Memory B cell (primary cell): Measurements from ENCODE around the gene SOX14.

ENCODE experiments used
- ATAC-seq: fragments of 150-1000 bp; cut with Tn5 transposase; 2 replicates; pipeline ENCODE4 v1.10.0; 2021; ENCODE audit warnings: low read depth, mild to moderate bottlenecking, moderate library complexity
- DNase-seq, 2 donors: peaks; one replicate each; pipeline ENCODE4 v3.0.0; 2022; ENCODE audit warnings: low spot score in 2 of 2
- H3K27ac Mint-ChIP-seq: one replicate; pipeline ENCODE4 v1.8.0; 2022; ENCODE audit warnings: mild to moderate bottlenecking, moderate library complexity, mixed read lengths
- H3K27me3 Mint-ChIP-seq: one replicate; pipeline ENCODE4 v1.8.0; 2022; ENCODE audit warnings: mixed read lengths
- H3K36me3 Mint-ChIP-seq: one replicate; pipeline ENCODE4 v1.8.0; 2022; ENCODE audit warnings: mild to moderate bottlenecking, mixed read lengths
- H3K4me1 Mint-ChIP-seq: one replicate; pipeline ENCODE4 v1.8.0; 2022; ENCODE audit warnings: mixed read lengths
- H3K4me3 Mint-ChIP-seq: one replicate; pipeline ENCODE4 v1.8.0; 2022; ENCODE audit warnings: mild to moderate bottlenecking, moderate library complexity, mixed read lengths
- H3K9me3 Mint-ChIP-seq: one replicate; pipeline ENCODE4 v1.8.0; 2022; ENCODE audit warnings: mixed read lengths

Gene SOX14

DNA sequence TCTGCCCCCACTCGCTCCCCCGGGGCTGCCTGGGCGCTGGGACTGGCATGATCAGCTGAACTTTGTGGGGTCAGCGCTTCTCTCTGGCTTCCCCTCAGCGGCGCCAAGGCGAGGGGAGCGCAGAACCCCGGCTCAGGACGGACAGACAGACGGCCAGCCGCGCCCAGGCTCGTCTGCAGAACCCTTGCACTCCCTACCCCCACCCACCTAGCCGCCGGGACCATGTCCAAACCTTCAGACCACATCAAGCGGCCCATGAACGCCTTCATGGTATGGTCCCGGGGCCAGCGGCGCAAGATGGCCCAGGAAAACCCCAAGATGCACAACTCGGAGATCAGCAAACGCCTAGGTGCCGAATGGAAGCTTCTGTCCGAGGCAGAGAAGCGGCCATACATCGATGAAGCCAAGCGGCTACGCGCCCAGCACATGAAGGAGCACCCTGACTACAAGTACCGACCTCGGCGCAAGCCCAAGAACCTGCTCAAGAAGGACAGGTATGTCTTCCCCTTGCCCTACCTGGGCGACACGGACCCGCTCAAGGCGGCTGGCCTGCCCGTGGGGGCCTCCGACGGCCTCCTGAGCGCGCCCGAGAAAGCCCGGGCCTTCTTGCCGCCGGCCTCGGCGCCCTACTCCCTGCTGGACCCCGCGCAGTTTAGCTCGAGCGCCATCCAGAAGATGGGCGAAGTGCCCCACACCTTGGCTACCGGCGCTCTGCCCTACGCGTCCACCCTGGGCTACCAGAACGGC lies 621 bp downstream of the SOX14 start:
- Mint-ChIP-seq H3K36me3 (no peaks in the 10 kb centered on the region), H3K4me3 (no peak overlapping the region), H3K27me3 (peaks cover 20% of the 10 kb centered on the region), H3K9me3 (no peaks in the 10 kb centered on the region), H3K4me1 (peaks cover 3% of the 10 kb centered on the region), H3K27ac (no peak overlapping the region)
- no peak for DNase-seq
- no peak for ATAC-seq

- Mint-ChIP-seq H3K36me3 (no peaks in the 10 kb centered on the region), H3K27me3 (peaks cover 22% of the 10 kb centered on the region), H3K9me3 (no peaks in the 10 kb centered on the region), H3K4me1 (peaks cover 3% of the 10 kb centered on the region), H3K4me3 (no peak overlapping the region), H3K27ac (no peak overlapping the region)
- no peak for ATAC-seq
- DNase-seq, result no peak
These were observed 1.4 kb downstream of the SOX14 start for GRCh38 chr3:137765310-137766033.

DNA sequence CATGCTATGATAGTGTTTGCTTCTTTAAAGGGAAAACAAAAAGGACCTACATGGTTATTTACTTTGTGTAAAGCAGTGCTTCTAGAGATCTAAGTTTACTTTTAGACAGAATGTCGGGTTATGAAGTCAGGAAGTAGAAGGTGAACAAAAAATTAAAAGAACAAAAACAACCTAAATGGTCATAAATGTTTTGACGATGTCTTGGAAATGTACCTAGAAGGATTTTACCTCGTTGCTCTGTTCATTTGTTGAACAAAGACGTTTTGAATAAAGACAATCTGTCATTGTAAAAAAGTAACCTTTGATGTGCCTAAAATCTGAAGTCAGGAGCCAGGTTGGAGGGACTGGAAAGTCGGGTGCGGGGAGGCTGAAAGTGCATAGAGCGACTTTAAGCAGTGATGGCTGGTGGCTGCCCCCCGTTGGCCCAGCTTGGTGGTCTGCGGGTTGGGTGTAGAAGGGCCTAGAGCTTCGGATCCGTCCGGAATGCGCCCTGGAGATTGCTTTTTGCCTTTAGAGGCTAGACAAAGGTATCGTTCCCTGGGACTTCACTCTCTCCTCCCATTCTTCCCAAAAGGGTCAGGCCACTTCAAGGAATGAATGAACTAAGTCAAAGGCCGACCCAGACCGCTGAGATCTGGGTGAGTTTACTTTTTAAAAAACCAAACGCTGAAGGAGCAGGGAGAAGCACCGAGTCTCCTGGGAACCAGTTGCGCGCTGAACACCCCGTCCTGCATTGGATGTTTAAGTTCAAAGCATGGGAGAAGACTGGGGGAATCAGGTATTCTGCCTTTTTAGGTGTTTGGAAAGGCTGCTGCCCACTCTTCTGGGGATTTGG lies 2.1 kb downstream of the SOX14 start:
- Mint-ChIP-seq H3K4me3 (no peak overlapping the region), H3K4me1 (no peaks in the 10 kb centered on the region)
- ATAC-seq, result no peak

DNA sequence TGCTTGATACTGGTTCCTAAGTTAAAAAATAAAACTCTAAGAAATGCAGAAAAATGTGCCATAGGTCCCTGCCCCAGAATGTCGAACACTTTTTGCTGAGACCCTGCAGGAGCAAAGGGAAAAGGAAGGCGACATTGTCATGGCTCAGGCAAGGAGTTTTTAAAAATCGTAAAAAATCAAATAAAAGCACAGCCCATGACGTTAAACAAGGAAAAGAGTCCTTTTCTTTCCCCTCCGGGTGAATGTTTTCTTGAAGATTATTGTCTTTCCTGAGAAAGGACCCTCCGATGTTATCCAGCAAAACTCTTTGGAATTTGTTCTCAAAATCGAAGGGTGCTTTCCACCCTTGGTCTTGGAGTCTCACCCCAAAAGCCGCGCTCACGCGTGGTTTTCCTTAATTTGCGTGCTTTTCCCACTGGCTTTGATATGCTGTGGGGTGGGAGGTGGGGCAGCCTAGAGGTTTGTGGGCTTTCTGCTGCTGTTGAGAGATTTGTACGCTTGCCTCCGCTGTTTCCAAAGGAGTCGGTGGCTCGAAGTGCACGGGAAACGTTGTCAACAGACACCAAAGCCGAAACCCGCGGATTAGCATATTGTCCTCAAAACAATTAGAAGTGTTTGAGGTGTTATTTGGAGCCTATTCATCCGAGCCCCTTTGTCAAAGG lies 2.9 kb downstream of the SOX14 start:
- Mint-ChIP-seq H3K4me3 (no peak overlapping the region), H3K27me3 (peaks cover 21% of the 10 kb centered on the region), H3K27ac (no peak overlapping the region), H3K4me1 (no peaks in the 10 kb centered on the region), H3K36me3 (no peaks in the 10 kb centered on the region), H3K9me3 (no peaks in the 10 kb centered on the region)
- ATAC-seq, result no peak
- DNase-seq, result no peak

More for the DNA sequence above, 2.1 kb downstream of the SOX14 start:
- H3K27ac Mint-ChIP-seq, result no peak overlapping the region
- no peak for DNase-seq
- peaks cover 19% of the 10 kb centered on the region for H3K27me3 Mint-ChIP-seq
- no peaks in the 10 kb centered on the region for H3K36me3 Mint-ChIP-seq
- no peaks in the 10 kb centered on the region for H3K9me3 Mint-ChIP-seq

DNA sequence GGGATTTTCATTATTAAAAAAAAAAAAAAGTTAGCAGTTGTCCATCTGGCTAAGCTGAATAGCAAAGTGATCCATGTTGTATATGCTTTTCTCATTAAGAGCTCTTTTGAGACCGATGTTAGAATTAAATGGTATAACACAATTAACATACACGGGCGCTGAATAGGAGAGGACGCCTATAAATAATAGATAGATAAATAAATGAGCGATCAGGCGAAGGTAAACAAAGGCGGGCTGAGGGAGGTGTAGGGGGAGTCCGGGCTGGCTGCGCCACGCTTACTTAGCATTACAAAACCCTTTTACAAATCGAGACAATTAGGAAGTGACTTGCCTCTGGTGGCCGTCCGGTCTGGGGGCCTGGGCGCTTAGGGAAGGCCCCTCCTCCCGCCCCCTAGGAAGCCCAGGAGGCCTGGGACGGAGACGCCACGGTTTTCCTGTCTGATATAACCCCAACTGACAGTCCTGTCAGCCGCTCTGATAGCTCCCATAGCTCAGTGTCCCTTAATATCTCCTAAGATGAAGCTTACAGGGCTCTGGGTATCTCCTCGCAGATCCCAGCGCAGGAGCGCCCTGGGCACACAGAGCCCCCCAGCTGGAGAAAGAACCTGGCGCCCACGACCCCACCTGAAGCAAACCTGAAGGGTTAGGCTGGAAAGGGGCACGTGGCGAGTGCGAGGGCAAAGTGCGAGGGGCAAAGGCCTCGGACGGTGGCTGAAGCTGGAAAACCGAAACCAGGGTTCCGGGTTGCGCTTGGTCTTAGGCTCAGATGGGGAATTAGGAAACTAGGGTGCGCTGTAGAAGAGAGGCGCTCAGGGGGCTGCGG lies 3.6 kb downstream of the SOX14 start:
- no peak overlapping the region for H3K4me3 Mint-ChIP-seq
- H3K27me3 Mint-ChIP-seq, result peaks cover 23% of the 10 kb centered on the region
- H3K9me3 Mint-ChIP-seq, result no peaks in the 10 kb centered on the region
- ATAC-seq (no peak), DNase-seq (no peak)
- H3K4me1 Mint-ChIP-seq, result no peaks in the 10 kb centered on the region
- H3K27ac Mint-ChIP-seq, result no peak overlapping the region
- no peaks in the 10 kb centered on the region for H3K36me3 Mint-ChIP-seq

- DNase-seq (no peak), ATAC-seq (no peak)
- no peaks in the 10 kb centered on the region for H3K4me1 Mint-ChIP-seq
- no peak overlapping the region for H3K27ac Mint-ChIP-seq
- H3K36me3 Mint-ChIP-seq, result no peaks in the 10 kb centered on the region
- peaks cover 23% of the 10 kb centered on the region for H3K27me3 Mint-ChIP-seq
- no peak overlapping the region for H3K4me3 Mint-ChIP-seq
- no peaks in the 10 kb centered on the region for H3K9me3 Mint-ChIP-seq
These were observed 4.5 kb downstream of the SOX14 start for GRCh38 chr3:137768361-137769321.

DNA sequence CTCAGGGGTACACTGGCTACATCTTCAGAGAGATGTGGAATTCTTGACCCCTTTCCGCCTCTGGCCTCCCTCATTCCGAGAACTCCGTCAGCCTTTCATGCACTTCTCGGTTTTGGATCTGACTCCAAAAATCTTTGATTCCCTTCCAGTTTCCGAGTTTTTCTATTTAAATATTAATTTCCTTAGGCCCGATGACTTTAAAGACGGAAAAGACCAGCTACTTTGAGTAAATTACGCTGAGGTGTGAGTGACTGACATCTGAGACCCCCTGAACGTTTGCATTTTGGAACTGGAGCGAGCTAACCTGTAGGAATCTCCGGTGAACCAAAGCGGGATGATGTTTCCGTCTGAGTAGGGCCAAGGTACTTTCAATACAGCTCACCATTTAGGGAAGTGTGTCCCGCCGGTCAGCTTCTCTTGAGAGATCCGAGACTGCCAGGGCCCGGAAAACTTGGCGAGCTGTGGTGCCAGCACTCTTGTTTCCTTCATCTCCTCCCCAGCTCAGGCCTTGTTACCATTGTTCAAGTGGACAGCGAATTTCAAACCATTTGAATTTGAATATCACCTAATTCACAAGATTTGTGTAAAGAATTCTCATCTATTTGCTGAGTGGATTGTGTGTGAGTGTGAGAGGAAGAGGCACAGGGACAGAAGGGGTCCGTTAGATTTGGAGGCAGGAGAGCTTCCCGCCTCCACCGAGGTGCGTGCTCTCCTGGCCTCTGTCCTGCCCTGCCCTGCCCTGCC lies 5.4 kb downstream of the SOX14 start:
- Mint-ChIP-seq H3K36me3 (no peaks in the 10 kb centered on the region), H3K27ac (no peak overlapping the region), H3K9me3 (no peaks in the 10 kb centered on the region), H3K4me1 (no peaks in the 10 kb centered on the region), H3K4me3 (no peak overlapping the region), H3K27me3 (peaks cover 19% of the 10 kb centered on the region)
- DNase-seq (no peak), ATAC-seq (no peak)

DNA sequence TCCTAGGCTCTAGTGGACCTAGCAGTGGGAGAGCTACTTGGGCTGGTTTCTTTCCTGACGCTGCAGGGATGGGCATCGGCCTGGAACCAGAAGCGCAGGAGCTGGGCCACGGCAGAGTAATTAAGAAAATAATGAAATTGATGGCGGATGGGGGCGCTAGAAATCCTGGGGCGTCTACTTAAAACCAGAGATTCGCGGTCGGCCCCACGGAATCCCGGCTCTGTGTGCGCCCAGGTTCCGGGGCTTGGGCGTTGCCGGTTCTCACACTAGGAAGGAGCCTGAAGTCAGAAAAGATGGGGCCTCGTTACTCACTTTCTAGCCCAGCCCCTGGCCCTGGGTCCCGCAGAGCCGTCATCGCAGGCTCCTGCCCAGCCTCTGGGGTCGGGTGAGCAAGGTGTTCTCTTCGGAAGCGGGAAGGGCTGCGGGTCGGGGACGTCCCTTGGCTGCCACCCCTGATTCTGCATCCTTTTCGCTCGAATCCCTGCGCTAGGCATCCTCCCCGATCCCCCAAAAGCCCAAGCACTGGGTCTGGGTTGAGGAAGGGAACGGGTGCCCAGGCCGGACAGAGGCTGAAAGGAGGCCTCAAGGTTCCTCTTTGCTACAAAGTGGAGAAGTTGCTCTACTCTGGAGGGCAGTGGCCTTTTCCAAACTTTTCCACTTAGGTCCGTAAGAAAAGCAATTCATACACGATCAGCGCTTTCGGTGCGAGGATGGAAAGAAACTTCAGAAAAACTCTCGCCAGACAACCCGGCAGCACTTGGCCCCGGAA lies 6.1 kb downstream of the SOX14 start:
- ATAC-seq, result no peak
- no peak overlapping the region for H3K4me3 Mint-ChIP-seq
- H3K4me1 Mint-ChIP-seq, result no peaks in the 10 kb centered on the region
- H3K27me3 Mint-ChIP-seq, result peaks cover 18% of the 10 kb centered on the region
- no peaks in the 10 kb centered on the region for H3K9me3 Mint-ChIP-seq
- DNase-seq, result no peak
- H3K27ac Mint-ChIP-seq, result no peak overlapping the region
- no peaks in the 10 kb centered on the region for H3K36me3 Mint-ChIP-seq

- H3K4me3 Mint-ChIP-seq, result no peak overlapping the region
- H3K36me3 Mint-ChIP-seq, result no peaks in the 10 kb centered on the region
- DNase-seq (no peak), ATAC-seq (no peak)
- no peaks in the 10 kb centered on the region for H3K4me1 Mint-ChIP-seq
- H3K27ac Mint-ChIP-seq, result no peak overlapping the region
- peaks cover 15% of the 10 kb centered on the region for H3K27me3 Mint-ChIP-seq
- H3K9me3 Mint-ChIP-seq, result no peaks in the 10 kb centered on the region
These were observed 6.8 kb downstream of the SOX14 start for GRCh38 chr3:137770835-137771399.

- no peaks in the 10 kb centered on the region for H3K36me3 Mint-ChIP-seq
- DNase-seq (no peak), ATAC-seq (no peak)
- no peaks in the 10 kb centered on the region for H3K9me3 Mint-ChIP-seq
- H3K27me3 Mint-ChIP-seq, result peaks cover 15% of the 10 kb centered on the region
- no peaks in the 10 kb centered on the region for H3K4me1 Mint-ChIP-seq
- H3K27ac Mint-ChIP-seq, result no peak overlapping the region
- no peak overlapping the region for H3K4me3 Mint-ChIP-seq
These were observed 7.5 kb downstream of the SOX14 start for GRCh38 chr3:137771401-137772213.
